Uterus (tissue), 2 donors: ENCODE measurements around the gene SBNO2.

Experiments
- CTCF ChIP-seq, 4 experiments: fragments of 200-600 bp in 2 of 4; fragments of 450-650 bp in 2 of 4; sonication (generic) in 2 of 4; IDR thresholded peaks; one replicate each; pipeline ENCODE4 v1.5.1; 2016 to 2019; ENCODE audit warnings: antibody characterized with exemption in 4 of 4, mild to moderate bottlenecking in 2 of 4, moderate library complexity in 1 of 4
- POLR2A ChIP-seq, 2 donors: fragments of 450-650 bp; IDR thresholded peaks; one replicate each; pipeline ENCODE4 v1.6.1; 2016; ENCODE audit warnings: antibody characterized with exemption in 2 of 2, mild to moderate bottlenecking in 1 of 2, moderate library complexity in 1 of 2

GRCh38 chr19:1223018-1223855 lies 49.2 kb upstream of the SBNO2 start:
- TF ChIP-seq POLR2A (IDR thresholded peaks at IDR 0.05) = no peak
- peak in 2 of 4 experiments; percentile 21 to 33 for TF ChIP-seq CTCF (IDR thresholded peaks at IDR 0.05)
